Testis (tissue), 2 donors: ENCODE measurements around the gene KRTAP3-3.

ENCODE experiments used
- POLR2A ChIP-seq: fragments of 450-650 bp; IDR thresholded peaks from one replicate; pipeline ENCODE4 v1.6.1; 2017; ENCODE audit warnings: antibody characterized with exemption, mild to moderate bottlenecking, moderate library complexity
- TF ChIP-seq, protein P1 (sequence below), 3 experiments: fragments of 450-650 bp in 2 of 3; fragments of 200-600 bp in 1 of 3; sonication (generic) in 1 of 3; IDR thresholded peaks; one replicate each; pipeline ENCODE4 v1.5.1; 2016 to 2019; ENCODE audit warnings: antibody characterized with exemption in 3 of 3, mild to moderate bottlenecking in 2 of 3, moderate library complexity in 1 of 3

DNA sequence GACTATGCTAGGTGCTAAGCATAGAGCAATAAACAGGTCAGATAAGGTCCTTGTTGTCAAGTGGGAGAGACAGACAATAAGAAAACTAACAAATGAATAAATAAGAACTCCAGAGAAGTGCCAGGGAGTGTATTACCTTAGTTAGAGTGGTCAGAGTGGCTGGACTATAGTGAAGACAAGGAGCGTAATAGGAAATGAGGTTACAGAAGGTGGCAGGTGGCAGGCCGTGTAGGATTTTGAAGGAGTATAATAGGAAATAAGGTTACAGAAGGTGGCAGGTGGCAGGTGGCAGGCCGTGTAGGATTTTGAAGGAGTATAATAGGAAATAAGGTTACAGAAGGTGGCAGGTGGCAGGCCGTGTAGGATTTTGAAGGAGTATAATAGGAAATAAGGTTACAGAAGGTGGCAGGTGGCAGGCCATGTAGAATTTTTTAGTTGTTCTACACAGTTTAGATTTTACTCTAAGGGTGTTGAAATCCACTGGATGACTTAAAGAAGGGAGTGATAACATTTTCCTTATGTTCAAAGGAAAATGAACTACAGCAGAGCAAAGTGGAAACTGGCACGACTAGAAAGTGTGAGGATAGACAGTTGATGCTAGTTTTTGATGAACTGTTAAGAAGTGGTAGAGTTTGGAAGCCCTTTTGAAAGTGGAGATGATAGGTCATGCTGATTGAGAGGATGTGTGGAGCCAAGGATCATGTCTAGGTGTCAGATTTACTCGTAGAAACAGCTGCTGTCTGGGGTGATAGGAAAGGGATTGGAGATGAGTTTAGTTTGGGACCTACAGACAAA lies 18.6 kb upstream of the KRTAP3-3 start:
- no peak for TF ChIP-seq POLR2A
- TF ChIP-seq, protein P1, sequence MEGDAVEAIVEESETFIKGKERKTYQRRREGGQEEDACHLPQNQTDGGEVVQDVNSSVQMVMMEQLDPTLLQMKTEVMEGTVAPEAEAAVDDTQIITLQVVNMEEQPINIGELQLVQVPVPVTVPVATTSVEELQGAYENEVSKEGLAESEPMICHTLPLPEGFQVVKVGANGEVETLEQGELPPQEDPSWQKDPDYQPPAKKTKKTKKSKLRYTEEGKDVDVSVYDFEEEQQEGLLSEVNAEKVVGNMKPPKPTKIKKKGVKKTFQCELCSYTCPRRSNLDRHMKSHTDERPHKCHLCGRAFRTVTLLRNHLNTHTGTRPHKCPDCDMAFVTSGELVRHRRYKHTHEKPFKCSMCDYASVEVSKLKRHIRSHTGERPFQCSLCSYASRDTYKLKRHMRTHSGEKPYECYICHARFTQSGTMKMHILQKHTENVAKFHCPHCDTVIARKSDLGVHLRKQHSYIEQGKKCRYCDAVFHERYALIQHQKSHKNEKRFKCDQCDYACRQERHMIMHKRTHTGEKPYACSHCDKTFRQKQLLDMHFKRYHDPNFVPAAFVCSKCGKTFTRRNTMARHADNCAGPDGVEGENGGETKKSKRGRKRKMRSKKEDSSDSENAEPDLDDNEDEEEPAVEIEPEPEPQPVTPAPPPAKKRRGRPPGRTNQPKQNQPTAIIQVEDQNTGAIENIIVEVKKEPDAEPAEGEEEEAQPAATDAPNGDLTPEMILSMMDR (IDR thresholded peaks at IDR 0.05), result no peak
